HUES6 (cell line): ENCODE measurements around the gene RPS6KC1.

Experiments used
- H3K27ac ChIP-seq: 2 replicates; pipeline ENCODE4 v1.7.0; 2013; ENCODE audit warnings: low read depth, mild to moderate bottlenecking, low read length, inconsistent platforms
- H3K27me3 ChIP-seq: 2 replicates; pipeline ENCODE4 v1.6.1; 2013; ENCODE audit warnings: low read length; ENCODE audit not compliant: control insufficient read depth, insufficient read depth
- H3K36me3 ChIP-seq: 2 replicates; pipeline ENCODE4 v1.6.1; 2013; ENCODE audit warnings: low read length; ENCODE audit not compliant: control insufficient read depth, insufficient read depth
- H3K4me1 ChIP-seq: 2 replicates; pipeline ENCODE4 v1.6.1; 2013; ENCODE audit warnings: low read length; ENCODE audit not compliant: control insufficient read depth, insufficient read depth
- H3K4me3 ChIP-seq: 2 replicates; pipeline ENCODE4 v1.5.1; 2013; ENCODE audit warnings: low read depth, low read length
- H3K9ac ChIP-seq: one replicate; pipeline ENCODE4 v1.6.1; 2013; ENCODE audit warnings: mild to moderate bottlenecking, low read length
- H3K9me3 ChIP-seq: 2 replicates; pipeline ENCODE4 v1.6.1; 2013; ENCODE audit warnings: low read depth, low read length; ENCODE audit not compliant: control insufficient read depth, insufficient read depth

Gene RPS6KC1

GRCh38 chr1:213055767-213056166 lies 4.7 kb downstream of the RPS6KC1 start:
- Histone ChIP-seq H3K9me3 (no peaks in the 10 kb centered on the region), H3K27me3 (no peaks in the 10 kb centered on the region), H3K9ac (no peak overlapping the region), H3K4me3 (no peak overlapping the region), H3K27ac (no peak overlapping the region), H3K36me3 (no peaks in the 10 kb centered on the region), H3K4me1 (peaks cover 5% of the 10 kb centered on the region)

GRCh38 chr1:213057264-213058059 lies 6.4 kb downstream of the RPS6KC1 start:
- Histone ChIP-seq H3K4me1 (0 out of 2 replicates have a peak, but pooled peaks cover 2% of the 10 kb centered on the region), H3K9ac (no peak overlapping the region)

GRCh38 chr1:213060836-213061235 lies 9.8 kb downstream of the RPS6KC1 start:
- H3K9me3 ChIP-seq, result no peaks in the 10 kb centered on the region
- H3K9ac ChIP-seq, result no peak overlapping the region
- H3K27me3 ChIP-seq, result no peaks in the 10 kb centered on the region
- peaks cover 5% of the 10 kb centered on the region; the same call in 1 of the 2 replicates for H3K4me1 ChIP-seq
- no peak overlapping the region for H3K27ac ChIP-seq
- H3K4me3 ChIP-seq, result no peak overlapping the region
- no peaks in the 10 kb centered on the region for H3K36me3 ChIP-seq

More at GRCh38 chr1:213057264-213058059, 6.4 kb downstream of the RPS6KC1 start:
- H3K4me3 ChIP-seq, result no peak overlapping the region
- H3K36me3 ChIP-seq, result no peaks in the 10 kb centered on the region
- no peak overlapping the region for H3K27ac ChIP-seq
- no peaks in the 10 kb centered on the region for H3K27me3 ChIP-seq
- H3K9me3 ChIP-seq, result no peaks in the 10 kb centered on the region

- no peaks in the 10 kb centered on the region for H3K36me3 ChIP-seq
- no peak overlapping the region for H3K9ac ChIP-seq
- H3K4me3 ChIP-seq, result no peak overlapping the region
- H3K9me3 ChIP-seq, result no peaks in the 10 kb centered on the region
- H3K27me3 ChIP-seq, result no peaks in the 10 kb centered on the region
- no peak overlapping the region for H3K27ac ChIP-seq
- peaks cover 9% of the 10 kb centered on the region for H3K4me1 ChIP-seq
Measured at GRCh38 chr1:213061263-213061662, 10.2 kb downstream of the RPS6KC1 start.

- Histone ChIP-seq H3K36me3 (no peaks in the 10 kb centered on the region), H3K9me3 (no peaks in the 10 kb centered on the region), H3K9ac (no peak overlapping the region), H3K4me3 (no peak overlapping the region), H3K27me3 (no peaks in the 10 kb centered on the region), H3K27ac (no peak overlapping the region), H3K4me1 (peaks cover 17% of the 10 kb centered on the region)
Measured at GRCh38 chr1:213065800-213066199, 14.8 kb downstream of the RPS6KC1 start.

GRCh38 chr1:213066363-213066762 lies 15.3 kb downstream of the RPS6KC1 start:
- Histone ChIP-seq H3K9me3 (no peaks in the 10 kb centered on the region), H3K4me3 (no peak overlapping the region), H3K4me1 (peaks cover 15% of the 10 kb centered on the region), H3K9ac (no peak overlapping the region), H3K36me3 (no peaks in the 10 kb centered on the region), H3K27ac (0 out of 2 replicates have a peak overlapping the region, but pooled peaks have one; percentile 14), H3K27me3 (no peaks in the 10 kb centered on the region)

- H3K36me3 ChIP-seq, result no peaks in the 10 kb centered on the region
- peaks cover 15% of the 10 kb centered on the region for H3K4me1 ChIP-seq
- H3K27ac ChIP-seq, result no peak overlapping the region
- no peak overlapping the region for H3K9ac ChIP-seq
- no peaks in the 10 kb centered on the region for H3K9me3 ChIP-seq
- H3K4me3 ChIP-seq, result no peak overlapping the region
- no peaks in the 10 kb centered on the region for H3K27me3 ChIP-seq
Measured at GRCh38 chr1:213067352-213067751, 16.3 kb downstream of the RPS6KC1 start.

- H3K36me3 ChIP-seq, result no peaks in the 10 kb centered on the region; the same call in 1 of the 2 replicates
- H3K27ac ChIP-seq, result no peak overlapping the region
- no peak overlapping the region for H3K4me3 ChIP-seq
- peaks cover 15% of the 10 kb centered on the region for H3K4me1 ChIP-seq
- H3K9ac ChIP-seq, result no peak overlapping the region
- H3K27me3 ChIP-seq, result no peaks in the 10 kb centered on the region
- H3K9me3 ChIP-seq, result no peaks in the 10 kb centered on the region
Measured at GRCh38 chr1:213070406-213070805, 19.4 kb downstream of the RPS6KC1 start.

- no peaks in the 10 kb centered on the region for H3K27me3 ChIP-seq
- no peaks in the 10 kb centered on the region for H3K9me3 ChIP-seq
- no peak overlapping the region for H3K9ac ChIP-seq
- no peak overlapping the region for H3K27ac ChIP-seq
- no peaks in the 10 kb centered on the region for H3K4me1 ChIP-seq
- H3K4me3 ChIP-seq, result no peak overlapping the region
- H3K36me3 ChIP-seq, result peaks cover under 1% of the 10 kb centered on the region; the same call in 1 of the 2 replicates
Measured at GRCh38 chr1:213075725-213076124, 24.7 kb downstream of the RPS6KC1 start.

GRCh38 chr1:213082420-213083111 lies 31.5 kb downstream of the RPS6KC1 start:
- Histone ChIP-seq H3K9ac (no peak overlapping the region), H3K27ac (no peak overlapping the region), H3K4me3 (no peak overlapping the region), H3K27me3 (no peaks in the 10 kb centered on the region), H3K9me3 (no peaks in the 10 kb centered on the region), H3K36me3 (peaks cover 25% of the 10 kb centered on the region), H3K4me1 (peaks cover under 1% of the 10 kb centered on the region; the same call in 1 of the 2 replicates)

GRCh38 chr1:213083112-213083445 lies 32.0 kb downstream of the RPS6KC1 start:
- H3K27ac ChIP-seq, result no peak overlapping the region
- H3K9ac ChIP-seq, result no peak overlapping the region
- H3K27me3 ChIP-seq, result no peaks in the 10 kb centered on the region

More at GRCh38 chr1:213083112-213083445, 32.0 kb downstream of the RPS6KC1 start:
- no peak overlapping the region for H3K4me3 ChIP-seq
- H3K4me1 ChIP-seq, result peaks cover 4% of the 10 kb centered on the region
- H3K9me3 ChIP-seq, result no peaks in the 10 kb centered on the region
- H3K36me3 ChIP-seq, result peaks cover 30% of the 10 kb centered on the region
